HG03196 (cell line): Measurements from ENCODE around the gene SNX11.
"Not testable (repeated sequence)": the region's sequence is repeated elsewhere in the genome, so short reads cannot be mapped to it uniquely, and the experiment has no call there.

ENCODE experiments used
- ATAC-seq: cut with Tn5 transposase; IDR thresholded peaks from one replicate; pipeline ENCODE4 v1.9.1; 2021; ENCODE audit not compliant: unreplicated experiment

SNX11 gene

GRCh38 chr17:48107137-48108055 lies at the start of gene SNX11:
SNX11 (plus strand) TSS chr17:48107766; CDS start chr17:48112044, 4,278 bp downstream.
- peak; percentile 73 for ATAC-seq

- no peak for ATAC-seq
Measured at GRCh38 chr17:48058393-48059124, 49.0 kb upstream of the SNX11 start.

DNA sequence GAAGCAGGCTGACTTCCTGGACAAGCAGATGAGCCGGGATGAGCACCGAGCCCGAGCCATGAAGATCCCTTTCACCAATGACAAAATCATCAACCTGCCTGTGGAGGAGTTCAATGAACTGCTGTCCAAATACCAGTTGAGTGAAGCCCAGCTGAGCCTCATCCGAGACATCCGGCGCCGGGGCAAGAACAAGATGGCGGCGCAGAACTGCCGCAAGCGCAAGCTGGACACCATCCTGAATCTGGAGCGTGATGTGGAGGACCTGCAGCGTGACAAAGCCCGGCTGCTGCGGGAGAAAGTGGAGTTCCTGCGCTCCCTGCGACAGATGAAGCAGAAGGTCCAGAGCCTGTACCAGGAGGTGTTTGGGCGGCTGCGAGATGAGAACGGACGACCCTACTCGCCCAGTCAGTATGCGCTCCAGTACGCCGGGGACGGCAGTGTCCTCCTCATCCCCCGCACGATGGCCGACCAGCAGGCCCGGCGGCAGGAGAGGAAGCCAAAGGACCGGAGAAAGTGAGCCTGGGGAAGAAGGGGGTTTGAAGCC lies 48.4 kb upstream of the SNX11 start:
- no peak for ATAC-seq

- ATAC-seq: no peak
Measured at GRCh38 chr17:48060249-48060648, 47.3 kb upstream of the SNX11 start.

GRCh38 chr17:48062273-48062672 lies 45.3 kb upstream of the SNX11 start:
- ATAC-seq: no peak

GRCh38 chr17:48064638-48065037 lies 42.9 kb upstream of the SNX11 start:
- no peak for ATAC-seq

DNA sequence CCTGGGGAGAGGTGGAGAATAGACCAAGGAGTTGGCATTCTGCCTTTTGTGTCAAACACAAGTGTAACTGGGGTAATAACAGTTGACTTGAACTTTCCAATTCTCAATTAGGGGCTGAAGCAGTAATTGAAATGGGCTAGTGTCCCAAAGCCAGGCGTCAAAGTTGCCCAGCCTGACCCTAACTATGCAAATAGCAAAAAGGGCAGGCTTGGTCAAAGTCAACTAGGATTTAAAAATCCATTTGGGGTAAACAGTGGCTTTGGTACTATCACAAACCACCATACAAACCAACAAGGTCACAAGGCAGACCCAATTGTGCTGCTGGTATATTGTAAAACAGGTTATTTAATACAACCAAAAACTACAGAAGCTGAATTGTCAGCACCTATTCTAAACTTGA lies 41.4 kb upstream of the SNX11 start:
- ATAC-seq: no peak

- no peak for ATAC-seq
Measured at GRCh38 chr17:48066656-48067055, 40.9 kb upstream of the SNX11 start.

- ATAC-seq: no peak
Measured at GRCh38 chr17:48067245-48067644, 40.3 kb upstream of the SNX11 start.

GRCh38 chr17:48067808-48068207 lies 39.8 kb upstream of the SNX11 start:
- ATAC-seq: not testable (repeated sequence)

DNA sequence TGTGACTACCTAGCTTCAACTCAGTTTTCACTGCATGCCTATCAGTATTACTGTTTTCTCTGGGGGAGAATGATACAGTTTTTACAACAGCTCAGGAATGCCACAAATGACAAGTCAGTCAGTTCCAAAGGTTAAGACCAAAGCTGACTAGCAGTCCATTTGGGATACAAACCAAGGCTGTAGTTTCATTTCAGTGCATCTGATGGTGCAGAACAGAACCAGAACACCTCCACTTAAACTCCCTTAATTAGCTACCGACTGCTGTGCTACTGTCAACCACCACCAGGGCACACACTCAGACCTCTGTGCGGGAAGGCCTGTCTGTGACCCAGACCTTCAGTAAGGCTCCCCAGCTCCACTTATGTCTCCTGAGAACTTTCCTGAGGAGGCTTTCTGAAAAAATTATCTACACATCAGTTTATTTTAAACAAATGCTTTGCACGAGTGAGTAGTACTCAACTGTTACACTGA lies 39.0 kb upstream of the SNX11 start:
- no peak for ATAC-seq

GRCh38 chr17:48070195-48070594 lies 37.4 kb upstream of the SNX11 start:
- no peak for ATAC-seq

GRCh38 chr17:48071654-48072053 lies 35.9 kb upstream of the SNX11 start:
- ATAC-seq: no peak

DNA sequence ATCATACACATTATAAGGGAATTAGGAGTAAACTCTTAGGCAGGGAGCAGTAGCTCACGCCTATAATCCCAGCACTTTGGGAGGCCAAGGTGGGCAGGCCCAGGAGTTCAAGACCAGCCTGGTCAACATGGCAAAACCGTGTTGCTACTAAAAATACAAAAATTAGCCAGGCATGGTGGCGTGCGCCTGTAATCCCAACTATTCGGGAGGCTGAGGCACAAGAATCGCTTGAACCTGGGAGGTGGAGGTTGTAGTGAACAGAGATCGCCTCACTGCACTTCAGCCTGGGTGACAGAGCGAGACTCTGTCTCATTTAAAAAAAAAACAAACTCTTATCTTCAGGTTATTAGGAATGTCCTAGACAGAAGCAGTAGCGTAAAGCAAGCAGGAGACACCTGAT lies 34.8 kb upstream of the SNX11 start:
- not testable (repeated sequence) for ATAC-seq

DNA sequence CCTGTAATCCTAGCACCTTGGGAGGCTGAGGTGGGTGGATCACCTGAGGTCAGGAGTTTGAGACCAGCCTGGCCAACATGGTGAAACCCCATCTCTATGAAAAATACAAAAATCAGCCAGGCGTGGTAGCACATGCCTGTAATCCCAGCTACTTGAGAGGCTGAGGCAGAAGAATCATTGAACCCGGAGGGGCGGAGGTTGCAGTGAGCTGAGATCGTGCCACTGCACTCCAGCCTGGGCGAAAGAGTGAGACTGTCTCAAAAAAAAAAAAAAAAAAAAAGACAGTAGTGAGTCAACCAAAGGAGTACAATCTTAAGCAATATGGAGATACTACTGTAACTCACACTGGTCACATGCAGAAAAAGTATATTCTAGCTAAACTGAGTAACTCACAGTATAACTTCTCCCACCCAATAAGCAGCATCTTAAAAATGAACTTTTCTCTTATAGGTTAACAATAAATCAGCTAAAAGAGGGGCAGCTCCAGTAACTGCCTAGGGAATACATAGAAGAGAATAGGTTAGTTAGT lies 33.9 kb upstream of the SNX11 start:
- ATAC-seq: not testable (repeated sequence)

- no peak for ATAC-seq
Measured at GRCh38 chr17:48074322-48075081, 33.1 kb upstream of the SNX11 start.

DNA sequence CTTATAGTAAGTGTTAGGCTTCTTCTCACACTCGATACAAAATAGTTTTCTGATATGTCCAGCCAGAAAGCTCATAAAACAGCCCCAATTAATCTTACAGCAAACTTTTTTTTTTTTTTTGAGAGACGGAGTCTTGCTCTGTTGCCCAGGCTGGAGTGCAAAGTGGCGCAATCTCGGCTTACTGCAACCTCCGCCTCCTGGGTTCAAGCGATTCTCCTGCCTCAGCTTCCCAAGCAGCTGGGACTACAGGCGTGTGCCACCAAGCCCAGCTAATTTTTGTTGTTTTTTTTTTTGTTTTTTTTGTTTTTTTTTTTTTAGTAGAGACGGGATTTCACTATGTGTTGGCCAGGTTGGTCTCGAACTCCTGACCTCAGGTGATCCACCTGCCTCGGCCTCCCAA lies 30.4 kb upstream of the SNX11 start:
- ATAC-seq: not testable (repeated sequence)

GRCh38 chr17:48081858-48082257 lies 25.7 kb upstream of the SNX11 start:
- no peak for ATAC-seq

DNA sequence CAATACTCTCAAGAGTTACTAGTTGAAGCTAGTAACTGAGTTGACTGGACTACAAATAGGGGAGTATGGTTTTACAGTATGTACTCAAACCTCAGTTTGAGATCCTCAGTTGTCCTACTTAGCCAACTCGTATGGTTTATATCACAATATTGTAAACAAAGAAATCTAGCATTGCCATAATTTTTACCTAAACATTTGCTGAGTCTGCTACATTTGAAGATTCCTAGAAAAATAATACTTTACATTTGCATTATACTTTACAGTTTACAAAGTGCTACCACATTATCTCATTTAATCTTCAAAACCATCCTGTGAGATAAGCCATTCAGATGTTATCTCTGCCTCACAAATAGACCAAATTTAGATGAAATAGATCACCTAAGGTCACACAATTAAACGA lies 22.6 kb upstream of the SNX11 start:
- no peak for ATAC-seq

GRCh38 chr17:48093341-48094045 lies 14.1 kb upstream of the SNX11 start:
- no peak for ATAC-seq
